Stimulated activated CD4-positive, alpha-beta T cell treated with anti-CD3 and anti-CD28 coated beads, TNF-alpha, amount 100 ng/mL, for 4 hours (primary cell): Measurements from ENCODE around the gene FSD2.
"Not testable (repeated sequence)": the region's sequence is repeated elsewhere in the genome, so short reads cannot be mapped to it uniquely, and the experiment has no call there.

ENCODE experiments used
- DNase-seq, 3 experiments: peaks; one replicate each; pipeline ENCODE4 v3.0.0-alpha.2; 2020; ENCODE audit warnings: low read depth in 3 of 3

FSD2 gene

DNA sequence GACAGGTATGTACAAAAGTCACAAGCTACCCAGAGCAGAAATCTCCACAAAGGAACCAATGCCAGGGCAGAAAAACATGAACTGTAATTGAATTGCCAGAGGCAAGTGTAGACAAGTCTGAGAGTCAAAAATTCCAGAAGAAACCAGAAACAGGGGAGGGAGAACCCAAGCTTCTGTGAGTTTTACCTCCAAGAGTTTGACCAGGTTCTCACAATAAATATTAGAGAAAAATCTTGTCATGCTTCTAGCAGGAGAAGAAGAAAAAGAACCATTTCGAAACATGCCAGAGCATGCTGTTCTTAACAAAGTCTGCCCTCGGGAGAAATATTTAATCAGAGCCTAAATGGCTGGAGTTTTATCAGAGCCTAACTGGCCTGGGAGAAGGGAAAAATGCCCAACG lies 63.7 kb downstream of the FSD2 start:
- no peak for DNase-seq

DNA sequence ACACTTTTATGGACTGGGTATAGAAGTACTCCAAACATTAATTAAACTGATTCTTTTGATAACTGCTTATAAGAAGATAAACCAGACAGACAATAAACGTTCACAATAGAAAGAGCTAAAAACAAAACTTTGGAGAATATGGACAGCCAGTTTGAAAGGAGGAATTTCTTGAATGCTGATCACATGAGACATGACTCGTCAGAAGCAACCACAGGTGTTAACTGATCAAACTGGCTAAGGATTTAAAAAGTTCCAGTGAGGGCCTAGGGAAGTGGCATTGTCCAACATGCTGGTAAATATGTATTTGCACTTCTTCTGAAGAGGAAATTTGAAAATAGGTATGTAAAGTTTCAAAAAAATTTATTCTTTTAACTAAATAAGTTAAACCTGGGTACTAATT lies 66.8 kb downstream of the FSD2 start:
- no peak for DNase-seq

DNA sequence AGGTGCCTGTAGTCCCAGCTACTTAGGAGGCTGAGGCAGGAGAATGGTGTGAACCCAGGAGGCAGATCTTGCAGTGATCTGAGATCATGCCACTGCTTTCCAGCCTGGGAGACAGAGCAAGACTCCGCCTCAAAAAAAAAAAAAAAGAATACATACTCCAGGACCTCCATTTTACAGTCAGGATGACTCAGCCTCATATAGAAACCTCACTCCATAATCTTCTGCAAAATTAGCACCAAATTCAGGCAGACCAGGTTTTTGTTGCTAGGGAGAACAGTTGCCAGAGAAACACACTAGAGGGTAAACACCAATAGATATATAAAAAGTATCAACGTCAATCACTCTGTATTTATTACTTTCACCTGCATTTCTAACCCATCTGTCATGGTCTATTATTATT lies 67.9 kb downstream of the FSD2 start:
- DNase-seq: no peak

DNA sequence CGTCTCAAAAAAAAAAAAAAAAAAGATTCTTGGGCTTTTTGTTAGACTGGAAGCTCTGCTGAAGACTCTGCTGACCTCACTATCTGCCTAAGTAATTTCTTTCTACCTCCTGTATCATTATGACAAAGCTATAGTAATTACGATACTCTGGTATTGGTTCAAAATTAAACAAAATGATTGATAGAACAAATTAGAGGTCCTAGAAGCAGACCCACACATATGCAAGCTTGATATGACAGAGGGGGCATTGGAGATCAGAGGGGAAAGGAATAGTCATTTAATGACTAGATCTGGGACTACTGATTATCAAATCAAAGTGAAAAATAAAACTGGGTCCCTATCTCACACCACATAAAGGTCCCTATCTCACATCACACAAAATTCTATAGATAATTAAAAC lies 74.3 kb downstream of the FSD2 start:
- DNase-seq: no peak

DNA sequence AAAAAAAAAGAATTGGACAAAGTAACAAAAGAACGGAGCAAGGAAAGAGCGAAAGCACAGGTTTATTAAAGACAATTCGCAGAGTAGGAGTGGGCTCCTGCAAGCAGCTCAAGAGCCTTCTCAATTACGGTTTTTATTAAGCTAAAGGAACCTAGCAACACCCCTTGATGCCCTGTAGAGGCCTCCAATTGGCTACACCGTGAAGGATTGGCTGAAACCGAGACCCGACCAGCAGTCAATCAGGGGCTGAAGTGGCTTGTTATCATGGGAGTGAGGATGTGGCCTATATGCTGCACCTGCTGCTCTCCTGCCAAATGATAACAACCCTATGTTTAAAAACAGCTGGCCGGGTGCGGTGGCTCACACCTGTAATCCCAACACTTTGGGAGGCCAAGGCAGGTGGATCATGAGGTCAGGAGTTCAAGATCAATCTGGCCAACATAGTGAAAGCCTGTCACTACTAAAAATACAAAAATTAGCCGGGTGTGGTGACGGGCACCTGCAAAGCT lies 75.8 kb downstream of the FSD2 start:
- DNase-seq: no peak

DNA sequence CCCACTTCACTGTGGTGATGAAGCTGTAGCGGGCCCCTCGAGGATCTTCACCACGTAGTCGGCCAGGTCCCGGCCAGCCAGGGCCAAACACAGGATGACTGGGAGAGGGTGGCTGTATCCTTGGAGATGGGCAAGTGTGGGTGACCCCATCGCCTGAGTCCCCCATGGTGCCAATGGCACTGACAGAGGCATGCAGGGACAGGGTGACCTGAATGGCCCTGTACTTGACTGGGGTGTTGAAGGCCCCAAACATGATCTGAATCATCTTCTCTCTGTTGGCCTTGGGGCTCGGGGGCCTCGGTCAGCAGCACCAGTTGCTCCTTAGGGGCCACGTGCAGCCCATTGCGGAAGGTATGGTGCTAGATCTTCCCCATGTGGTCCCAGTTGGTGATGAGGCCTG lies 79.1 kb downstream of the FSD2 start:
- no peak for DNase-seq

DNA sequence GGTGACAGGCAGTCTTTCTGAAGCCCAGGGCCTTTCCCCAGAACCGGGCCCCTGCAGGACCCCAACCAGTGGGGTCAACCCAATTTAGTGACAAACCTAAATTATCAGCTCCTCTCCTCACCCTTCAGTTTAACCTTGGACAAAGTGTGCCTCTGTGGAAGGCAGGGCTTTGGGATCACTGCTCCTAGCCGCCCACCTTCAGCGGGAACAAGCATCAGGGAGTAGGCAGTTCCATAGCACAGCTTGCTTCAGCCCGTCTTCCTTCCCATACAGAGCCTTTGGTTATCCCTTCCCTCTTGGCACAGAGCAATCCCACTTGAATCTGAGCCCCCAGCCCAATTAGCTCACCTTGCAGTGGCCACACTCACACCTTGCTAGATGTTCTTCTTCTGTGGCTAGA lies 90.9 kb downstream of the FSD2 start:
- no peak for DNase-seq

DNA sequence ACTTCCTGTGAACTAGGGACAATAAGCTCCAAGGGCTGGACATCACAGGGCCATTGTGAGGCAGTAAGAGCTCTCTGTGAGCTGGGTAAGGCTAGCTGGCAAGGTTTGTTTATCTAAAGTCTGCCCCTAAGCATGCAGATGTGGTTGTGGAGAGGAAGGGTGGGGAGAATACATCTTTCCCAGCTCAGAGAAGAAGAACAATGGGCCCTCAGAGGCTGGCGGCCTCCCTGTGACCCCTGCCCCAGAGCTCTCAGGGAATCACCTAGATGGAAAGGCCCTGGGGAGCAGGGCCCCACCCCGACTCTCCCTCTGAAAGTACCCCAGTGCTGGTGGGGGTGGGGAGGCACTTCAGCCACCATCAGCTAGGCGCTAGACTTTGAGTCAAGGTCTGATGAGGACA lies 91.9 kb downstream of the FSD2 start:
- DNase-seq: no peak

DNA sequence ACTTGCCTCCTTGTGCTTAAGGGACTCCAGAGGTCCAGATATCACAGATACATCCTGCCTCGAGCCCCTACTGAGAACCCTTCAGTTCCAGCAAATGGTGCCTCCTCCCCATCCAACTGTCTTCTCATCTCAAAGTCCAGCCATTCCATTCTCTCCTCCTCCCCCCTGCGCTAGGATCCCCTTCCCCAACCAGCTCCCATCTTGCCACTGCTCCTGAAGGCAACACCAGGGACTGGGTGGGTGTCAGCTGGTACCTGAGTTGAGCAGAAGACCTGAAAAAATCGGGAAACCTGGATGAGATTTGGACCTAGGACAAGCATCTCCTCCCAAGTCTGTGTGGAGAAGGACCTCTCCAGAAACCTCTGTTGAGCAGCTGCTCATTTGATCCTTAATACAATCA lies 93.8 kb downstream of the FSD2 start:
- no peak for DNase-seq

DNA sequence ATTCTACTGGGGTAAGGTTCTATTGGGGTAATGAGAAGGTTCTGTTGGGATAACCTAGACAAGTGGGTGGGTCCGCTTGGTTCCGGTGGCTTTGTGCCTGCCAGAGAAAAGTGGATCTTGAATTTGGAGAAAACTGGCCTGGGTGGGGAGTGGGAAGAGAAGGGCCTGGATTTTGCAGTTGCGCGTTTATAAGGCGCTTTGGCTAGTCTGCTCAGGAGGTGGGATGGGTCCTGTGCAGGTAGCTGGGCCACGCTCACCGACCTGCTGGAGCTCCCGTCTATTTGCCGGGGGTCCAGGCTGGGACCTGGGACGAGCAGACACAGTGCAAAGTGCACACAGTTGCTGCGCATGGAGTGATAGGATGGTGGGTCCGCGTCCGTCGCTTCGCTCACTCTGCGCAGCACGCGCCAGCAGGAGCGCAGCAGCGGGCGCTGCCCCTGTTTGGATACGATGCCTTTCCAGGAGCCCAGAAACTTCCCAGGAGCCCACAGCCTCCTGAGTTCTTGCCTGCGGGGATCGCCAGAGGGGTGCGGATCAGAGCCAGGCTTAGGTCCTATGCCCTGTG lies 94.9 kb downstream of the FSD2 start:
- no peak for DNase-seq

DNA sequence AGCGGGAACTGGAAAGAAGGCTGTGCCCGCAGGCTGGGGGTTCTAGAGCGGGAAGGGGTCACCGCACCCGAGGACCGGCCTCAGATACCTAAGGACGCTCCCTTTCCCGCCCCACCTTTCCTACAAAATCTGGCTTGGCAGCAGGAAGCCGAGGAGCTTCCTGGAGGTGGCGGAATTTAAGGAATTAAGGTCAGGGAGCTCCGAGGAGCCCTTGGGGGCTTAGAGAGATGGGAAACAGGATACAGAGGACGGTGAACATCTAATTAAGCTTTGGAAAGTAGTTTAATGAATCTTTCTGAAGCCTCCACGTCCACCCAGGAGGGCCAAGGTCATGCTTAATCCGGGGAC lies 95.7 kb downstream of the FSD2 start:
- DNase-seq: no peak

DNA sequence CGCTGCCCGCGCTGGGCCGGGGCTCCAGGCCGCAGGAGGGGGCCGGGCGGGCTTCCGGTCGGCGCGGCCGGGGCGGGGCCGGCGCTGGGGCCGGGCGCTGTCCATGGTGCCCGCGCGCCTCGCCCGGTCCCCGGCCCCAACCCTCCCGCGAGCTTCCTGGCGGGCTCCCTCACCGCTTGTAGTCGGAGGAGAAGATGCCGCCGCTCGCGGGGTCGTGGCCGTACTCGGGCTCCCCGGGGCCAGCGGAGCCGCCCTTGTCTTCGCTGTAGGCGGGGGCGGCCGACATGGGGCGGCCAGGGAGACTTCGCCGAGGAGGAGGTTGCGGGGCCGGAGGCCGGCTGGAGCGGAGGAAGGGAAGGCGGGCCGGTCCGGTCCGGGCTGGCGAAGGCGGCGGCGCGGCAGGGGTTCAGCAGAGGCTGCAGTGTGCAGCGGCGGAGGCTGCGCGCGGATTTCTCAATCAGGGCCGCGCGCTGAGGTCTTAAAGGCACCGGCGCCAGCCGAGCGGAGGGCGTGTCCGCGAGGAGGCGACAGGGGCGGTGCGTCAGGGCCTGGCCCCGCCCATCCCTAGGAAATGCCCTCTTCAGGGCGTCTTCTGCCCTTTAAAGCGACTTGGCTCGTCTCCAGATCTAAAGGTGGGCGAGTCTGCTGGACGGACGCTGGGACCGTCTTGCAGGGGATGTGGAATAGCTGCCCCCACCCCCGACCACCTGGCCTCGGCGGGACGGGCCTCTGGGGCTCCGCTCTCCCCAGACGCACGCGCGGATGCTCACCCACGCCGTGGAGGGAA lies 96.3 kb downstream of the FSD2 start, which contains the start of gene AP3B2:
Gene AP3B2 (minus strand): TSS at position 455 of the 787 bp plus-strand sequence. CDS start 169 bp downstream, at position 286.
- DNase-seq: peak; percentile 40 to 52 (median 44)

DNA sequence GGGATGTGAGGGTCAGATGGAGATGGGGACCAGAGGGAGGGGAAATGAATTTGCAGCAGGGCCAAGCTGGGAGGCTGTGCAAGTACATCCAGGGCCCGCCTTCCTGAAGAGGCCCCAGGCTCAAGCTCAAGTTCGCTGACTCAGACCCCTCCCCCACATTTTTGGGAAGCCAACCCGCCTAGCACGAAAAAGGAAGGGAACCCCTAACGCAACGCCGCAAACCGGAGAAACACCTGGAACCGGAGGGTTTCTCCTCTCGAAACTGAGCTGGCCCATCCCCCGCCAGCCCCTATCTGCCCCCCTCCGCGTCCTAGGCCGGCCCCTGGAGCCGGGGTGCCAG lies 96.8 kb downstream of the FSD2 start:
- no peak for DNase-seq

DNA sequence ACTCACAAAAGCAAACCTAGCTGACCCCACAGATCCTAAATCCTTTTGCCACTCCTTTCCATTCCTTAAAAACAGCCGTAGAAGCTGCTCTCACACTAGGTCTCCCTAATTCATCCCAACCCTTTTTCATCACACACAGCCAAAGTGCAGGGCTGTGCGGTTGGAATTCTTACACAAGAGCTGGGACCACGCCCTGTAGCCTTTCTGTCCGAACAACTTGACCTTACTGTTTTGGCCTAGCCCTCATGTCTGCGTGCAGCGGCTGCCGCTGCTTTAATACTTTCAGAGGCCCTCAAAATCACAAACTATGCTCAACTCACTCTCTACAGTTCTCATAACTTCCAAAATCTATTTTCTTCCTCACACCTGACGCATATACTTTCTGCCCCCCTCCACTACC lies 100.0 kb downstream of the FSD2 start:
- DNase-seq: not testable (repeated sequence)
